ENCODE measurements around the gene NLGN4Y.

- no peak for TF ChIP-seq CTCF (IDR thresholded peaks at IDR 0.05)
- no peak for TF ChIP-seq POLR2AphosphoS5 (IDR thresholded peaks at IDR 0.05)
Observed at GRCh38 chrY:14801096-14801495, 276.8 kb downstream of the NLGN4Y start.

Data from stomach (tissue), 4 donors.